Measurements from ENCODE around the gene PLEKHG1. TPM values are rescaled to one million over a fixed set of nuclear protein-coding genes. Genes with fewer than 3 reads are reported as not detected.

PLEKHG1 gene
- total RNA-seq, 1 experiment from 2014 or later, result 4.5 TPM

- H3K4me3 ChIP-seq (ENCODE audit: low read depth, low read length, poor library complexity, severe bottlenecking), result no peak overlapping the region
- no peaks in the 10 kb centered on the region for H3K9me3 ChIP-seq (ENCODE audit: low read depth, low read length, poor library complexity, severe bottlenecking)
- ChIA-PET POLR2A (ENCODE audit: low non-redundant PET) (no interaction called here), CTCF (no interaction called here)
- TF ChIP-seq EZH2 (IDR thresholded peaks at IDR 0.05; ENCODE audit: borderline replicate concordance, low read depth, low read length, poor library complexity, severe bottlenecking) (no peak), CTCF (conservative IDR thresholded peaks at IDR 0.05; ENCODE audit: low read depth, low read length) (no peak)
- no peak for DNase-seq (ENCODE audit: low spot score)
- peaks cover 21% of the 10 kb centered on the region for H3K4me1 ChIP-seq (ENCODE audit: insufficient read depth, low read length, poor library complexity, severe bottlenecking)
- H3K27me3 ChIP-seq (replicated peaks; ENCODE audit: insufficient read depth, low read depth, low read length, poor library complexity), result no peaks in the 10 kb centered on the region
- intact Hi-C loops (cut with micrococcal nuclease; ENCODE audit: unreplicated experiment), result no loop called here
- no TSS peak for BruUV-seq (replicated peaks)
- H3K36me3 ChIP-seq (ENCODE audit: insufficient read depth, low read length, poor library complexity, severe bottlenecking), result no peaks in the 10 kb centered on the region
- H3K27ac ChIP-seq (ENCODE audit: low read depth, low read length, poor library complexity, severe bottlenecking), result no peak overlapping the region
Measured at GRCh38 chr6:150580489-150580888, 19.2 kb upstream of the PLEKHG1 start.

- ChIA-PET POLR2A (ENCODE audit: low non-redundant PET) (no interaction called here), CTCF (no interaction called here)
- no TSS peak for BruUV-seq (replicated peaks)
- no peak for DNase-seq (ENCODE audit: low spot score)
- H3K27me3 ChIP-seq (replicated peaks; ENCODE audit: insufficient read depth, low read depth, low read length, poor library complexity), result no peaks in the 10 kb centered on the region
- no peaks in the 10 kb centered on the region for H3K9me3 ChIP-seq (ENCODE audit: low read depth, low read length, poor library complexity, severe bottlenecking)
- peaks cover 21% of the 10 kb centered on the region for H3K4me1 ChIP-seq (ENCODE audit: insufficient read depth, low read length, poor library complexity, severe bottlenecking)
- H3K27ac ChIP-seq (ENCODE audit: low read depth, low read length, poor library complexity, severe bottlenecking), result no peak overlapping the region
- H3K36me3 ChIP-seq (ENCODE audit: insufficient read depth, low read length, poor library complexity, severe bottlenecking), result no peaks in the 10 kb centered on the region
- intact Hi-C loops (cut with micrococcal nuclease; ENCODE audit: unreplicated experiment), result no loop called here
- TF ChIP-seq EZH2 (IDR thresholded peaks at IDR 0.05; ENCODE audit: borderline replicate concordance, low read depth, low read length, poor library complexity, severe bottlenecking) (no peak), CTCF (conservative IDR thresholded peaks at IDR 0.05; ENCODE audit: low read depth, low read length) (no peak)
- H3K4me3 ChIP-seq (ENCODE audit: low read depth, low read length, poor library complexity, severe bottlenecking), result no peak overlapping the region
Measured at GRCh38 chr6:150584065-150584464, 15.6 kb upstream of the PLEKHG1 start.

GRCh38 chr6:150584596-150584995 is 15.1 kb upstream of the PLEKHG1 start:
- Histone ChIP-seq H3K4me3 (ENCODE audit: low read depth, low read length, poor library complexity, severe bottlenecking) (no peak overlapping the region), H3K27ac (ENCODE audit: low read depth, low read length, poor library complexity, severe bottlenecking) (no peak overlapping the region), H3K9me3 (ENCODE audit: low read depth, low read length, poor library complexity, severe bottlenecking) (no peaks in the 10 kb centered on the region), H3K4me1 (ENCODE audit: insufficient read depth, low read length, poor library complexity, severe bottlenecking) (peaks cover 21% of the 10 kb centered on the region), H3K27me3 (replicated peaks; ENCODE audit: insufficient read depth, low read depth, low read length, poor library complexity) (no peaks in the 10 kb centered on the region), H3K36me3 (ENCODE audit: insufficient read depth, low read length, poor library complexity, severe bottlenecking) (no peaks in the 10 kb centered on the region)
- no TSS peak for BruUV-seq (replicated peaks)
- ChIA-PET CTCF (no interaction called here), POLR2A (ENCODE audit: low non-redundant PET) (no interaction called here)
- no peak for DNase-seq (ENCODE audit: low spot score)
- intact Hi-C loops (cut with micrococcal nuclease; ENCODE audit: unreplicated experiment), result no loop called here
- no peak for TF ChIP-seq EZH2 (IDR thresholded peaks at IDR 0.05; ENCODE audit: borderline replicate concordance, low read depth, low read length, poor library complexity, severe bottlenecking)
- no peak for TF ChIP-seq CTCF (conservative IDR thresholded peaks at IDR 0.05; ENCODE audit: low read depth, low read length)
